DLD1 (cell line): ENCODE results near the gene ZFYVE28.
"Not testable (repeated sequence)": the region's sequence is repeated elsewhere in the genome, so short reads cannot be mapped to it uniquely, and the experiment has no call there.

ENCODE experiments used
- in situ Hi-C: cut with HindIII; loops from 2 replicates; pipeline ENCODE4 v1.10.0; 2017; ENCODE audit warnings: low sequenced_read_pairs

Gene ZFYVE28

GRCh38 chr4:2446656-2447564 lies 28.5 kb upstream of the ZFYVE28 start:
- in situ Hi-C loops, result no loop called here

- in situ Hi-C loops, result no loop called here
These were observed 27.1 kb upstream of the ZFYVE28 start for GRCh38 chr4:2445571-2445970.

GRCh38 chr4:2445130-2445529 lies 26.7 kb upstream of the ZFYVE28 start:
- in situ Hi-C loops, result no loop called here

GRCh38 chr4:2443956-2444740 lies 25.7 kb upstream of the ZFYVE28 start:
- in situ Hi-C loops, result no loop called here

- in situ Hi-C loops, result no loop called here
These were observed 24.8 kb upstream of the ZFYVE28 start for GRCh38 chr4:2443061-2443730.

GRCh38 chr4:2442175-2442993 lies 23.9 kb upstream of the ZFYVE28 start:
- in situ Hi-C loops, result no loop called here

- in situ Hi-C loops, result no loop called here
These were observed 23.1 kb upstream of the ZFYVE28 start for GRCh38 chr4:2441393-2442174.

- in situ Hi-C loops, result no loop called here
These were observed 20.6 kb upstream of the ZFYVE28 start for GRCh38 chr4:2438822-2439718.

GRCh38 chr4:2437475-2438215 lies 19.2 kb upstream of the ZFYVE28 start:
- in situ Hi-C loops, result no loop called here

- in situ Hi-C loops, result no loop called here
These were observed 18.5 kb upstream of the ZFYVE28 start for GRCh38 chr4:2436761-2437474.

- in situ Hi-C loops, result no loop called here
These were observed 17.9 kb upstream of the ZFYVE28 start for GRCh38 chr4:2436301-2436700.

GRCh38 chr4:2434420-2434819 lies 16.0 kb upstream of the ZFYVE28 start:
- in situ Hi-C loops, result no loop called here

- in situ Hi-C loops, result no loop called here
These were observed 15.3 kb upstream of the ZFYVE28 start for GRCh38 chr4:2433609-2434350.

GRCh38 chr4:2432991-2433530 lies 14.6 kb upstream of the ZFYVE28 start:
- in situ Hi-C loops, result no loop called here

- in situ Hi-C loops, result no loop called here
These were observed 13.6 kb upstream of the ZFYVE28 start for GRCh38 chr4:2432004-2432403.

GRCh38 chr4:2429945-2430757 lies 11.7 kb upstream of the ZFYVE28 start:
- in situ Hi-C loops, result not testable (repeated sequence)
